Body of pancreas (tissue), 4 donors: ENCODE measurements around the gene SERPINA10.

ENCODE experiments used
- POLR2A ChIP-seq, 3 donors: fragments of 450-650 bp; IDR thresholded peaks; one replicate each; pipeline ENCODE4 v1.6.1; 2016; ENCODE audit warnings: antibody characterized with exemption in 3 of 3, mild to moderate bottlenecking in 2 of 3
- TF ChIP-seq, protein P1 (sequence below), 7 experiments: fragments of 450-650 bp in 4 of 7; fragments of 200-600 bp in 3 of 7; sonication (generic) in 3 of 7; IDR thresholded peaks; one replicate each; pipeline ENCODE4 v1.5.1; 2016 to 2019; ENCODE audit warnings: antibody characterized with exemption in 7 of 7

GRCh38 chr14:94314890-94315289 is 21.8 kb upstream of the SERPINA10 start:
- TF ChIP-seq, protein P1, sequence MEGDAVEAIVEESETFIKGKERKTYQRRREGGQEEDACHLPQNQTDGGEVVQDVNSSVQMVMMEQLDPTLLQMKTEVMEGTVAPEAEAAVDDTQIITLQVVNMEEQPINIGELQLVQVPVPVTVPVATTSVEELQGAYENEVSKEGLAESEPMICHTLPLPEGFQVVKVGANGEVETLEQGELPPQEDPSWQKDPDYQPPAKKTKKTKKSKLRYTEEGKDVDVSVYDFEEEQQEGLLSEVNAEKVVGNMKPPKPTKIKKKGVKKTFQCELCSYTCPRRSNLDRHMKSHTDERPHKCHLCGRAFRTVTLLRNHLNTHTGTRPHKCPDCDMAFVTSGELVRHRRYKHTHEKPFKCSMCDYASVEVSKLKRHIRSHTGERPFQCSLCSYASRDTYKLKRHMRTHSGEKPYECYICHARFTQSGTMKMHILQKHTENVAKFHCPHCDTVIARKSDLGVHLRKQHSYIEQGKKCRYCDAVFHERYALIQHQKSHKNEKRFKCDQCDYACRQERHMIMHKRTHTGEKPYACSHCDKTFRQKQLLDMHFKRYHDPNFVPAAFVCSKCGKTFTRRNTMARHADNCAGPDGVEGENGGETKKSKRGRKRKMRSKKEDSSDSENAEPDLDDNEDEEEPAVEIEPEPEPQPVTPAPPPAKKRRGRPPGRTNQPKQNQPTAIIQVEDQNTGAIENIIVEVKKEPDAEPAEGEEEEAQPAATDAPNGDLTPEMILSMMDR (IDR thresholded peaks at IDR 0.05) = no peak
- no peak for TF ChIP-seq POLR2A (IDR thresholded peaks at IDR 0.05)
